HepG2 (cell line): ENCODE measurements around the gene MEI1. TPM values are rescaled to one million over a fixed set of nuclear protein-coding genes. Genes with fewer than 3 reads are reported as not detected.
A peak's percentile ranks its signal among the peaks of the same experiment; 100 is the strongest.

Experiments used
- AHDC1 ChIP-seq: sonication (generic); formaldehyde crosslinking; IDR thresholded peaks from 2 replicates; pipeline ENCODE4 v1.5.1; 2020; ENCODE audit warnings: mild to moderate bottlenecking, missing genetic modification reagents, borderline replicate concordance
- HOXA7 ChIP-seq: sonication (generic); formaldehyde crosslinking; IDR thresholded peaks from 2 replicates; pipeline ENCODE4 v1.8.1; 2022; ENCODE audit warnings: mild to moderate bottlenecking, missing genetic modification reagents, moderate library complexity
- PHF8 ChIP-seq: sonication (generic); formaldehyde crosslinking; IDR thresholded peaks from 2 replicates; pipeline ENCODE4 v1.5.0; 2020; ENCODE audit warnings: missing genetic modification reagents
- U2AF2 ChIP-seq: fragments of 200-400 bp; formaldehyde crosslinking; IDR thresholded peaks from 2 replicates; pipeline ENCODE4 v1.6.1; 2017; ENCODE audit warnings: low read depth, mild to moderate bottlenecking, low read length
- ZNF766 ChIP-seq: sonication (generic); formaldehyde crosslinking; IDR thresholded peaks from 2 replicates; pipeline ENCODE4 v1.5.0; 2020; ENCODE audit warnings: missing genetic modification reagents, borderline replicate concordance
- polyA plus RNA-seq, 8 experiments: library from polyadenylated mRNA; depleted of rRNA in 3 of 8; stranded (reverse) in 7 of 8; unstranded in 1 of 8; fragments of >200 nt; fragmentation: Illumina TruSeq in 4 of 8; extraction: Trizol in 4 of 8; gene quantifications; 2 replicates each; pipeline versions ENCODE4 v1.2.1 to v1.2.3, GENCODE V29; 2011 to 2016; ENCODE audit warnings: low read depth in 4 of 8, missing spikeins in 1 of 8, mixed read lengths in 1 of 8; ENCODE audit not compliant: insufficient read depth in 1 of 8
- total RNA-seq, 5 experiments: library from RNA; depleted of rRNA; stranded (reverse); fragments of >200 nt; fragmentation: Illumina TruSeq; extraction: Trizol; gene quantifications; 2 replicates each; pipeline ENCODE4 v1.2.3, GENCODE V29; 2016; ENCODE audit warnings: low read depth in 1 of 5

Gene MEI1
- total and polyA plus RNA-seq, 2 of the 13 experiments (the other 11 are each of a cell fraction or from before 2014, with no cell fraction given), result 0.75 to 1.9 TPM

DNA sequence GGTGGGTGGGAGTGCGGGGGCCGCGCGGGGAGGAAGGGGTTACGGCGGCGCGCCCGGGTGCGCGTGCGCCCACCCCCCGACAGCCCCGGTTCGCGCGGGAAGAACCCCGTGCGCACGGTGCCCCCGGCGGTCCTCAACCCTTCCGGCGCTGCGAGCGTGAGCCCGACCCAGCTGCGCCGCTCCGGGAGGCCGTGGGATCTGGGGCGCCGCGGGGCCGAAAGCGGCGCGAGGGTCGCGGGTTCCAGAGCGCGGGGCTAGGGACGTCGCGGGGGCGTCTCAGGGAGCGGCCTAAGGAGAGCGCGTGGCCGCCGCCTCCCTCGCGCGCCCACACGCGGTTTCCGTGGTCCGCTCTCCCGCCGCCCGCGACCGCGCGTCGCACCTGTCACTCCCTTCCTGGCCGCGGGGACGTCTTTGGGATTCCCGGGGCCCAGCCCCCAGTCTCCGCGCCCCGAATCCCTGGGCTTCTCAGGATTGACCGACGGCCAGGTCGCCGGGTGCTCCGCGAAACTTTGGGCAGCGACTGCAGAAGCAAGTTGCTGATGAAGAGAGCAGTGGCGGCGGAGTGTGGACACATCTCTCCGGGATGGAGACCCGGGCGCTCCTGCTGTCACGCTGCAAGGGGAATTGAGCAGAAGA is 134.2 kb downstream of the MEI1 start (continued):
- peak; percentile 46 for TF ChIP-seq PHF8
- no peak for TF ChIP-seq U2AF2
- 0 out of 2 replicates have a peak, but pooled peaks have one; percentile 83 for TF ChIP-seq HOXA7 (CRISPR knock-in tag)
- no peak for TF ChIP-seq ZNF766
- no peak for TF ChIP-seq AHDC1 (CRISPR knock-in tag)
